HEK293T (cell line): Measurements from ENCODE around the gene SOAT2.

Experiments used
- ELF4 ChIP-seq: fragments of 450-650 bp; IDR thresholded peaks from 2 replicates; pipeline ENCODE4 v1.6.1; 2017; ENCODE audit warnings: antibody characterized with exemption
- FOXA1 ChIP-seq: fragments of 450-650 bp; IDR thresholded peaks from 2 replicates; pipeline ENCODE4 v1.6.1; 2016; ENCODE audit warnings: mild to moderate bottlenecking
- FOXM1 ChIP-seq: fragments of 450-650 bp; IDR thresholded peaks from 2 replicates; pipeline ENCODE4 v1.6.1; 2017; ENCODE audit warnings: mild to moderate bottlenecking, borderline replicate concordance
- HDGF ChIP-seq: fragments of 450-650 bp; IDR thresholded peaks from 2 replicates; pipeline ENCODE4 v1.6.1; 2017; ENCODE audit warnings: antibody characterized with exemption, borderline replicate concordance
- SP1 ChIP-seq: fragments of 450-650 bp; IDR thresholded peaks from 2 replicates; pipeline ENCODE4 v1.6.1; 2017
- SUZ12 ChIP-seq: fragments of 450-650 bp; IDR thresholded peaks from 2 replicates; pipeline ENCODE4 v1.6.1; 2016; ENCODE audit warnings: mild to moderate bottlenecking
- ZNF384 ChIP-seq: fragments of 450-650 bp; IDR thresholded peaks from 2 replicates; pipeline ENCODE4 v1.6.1; 2016

DNA sequence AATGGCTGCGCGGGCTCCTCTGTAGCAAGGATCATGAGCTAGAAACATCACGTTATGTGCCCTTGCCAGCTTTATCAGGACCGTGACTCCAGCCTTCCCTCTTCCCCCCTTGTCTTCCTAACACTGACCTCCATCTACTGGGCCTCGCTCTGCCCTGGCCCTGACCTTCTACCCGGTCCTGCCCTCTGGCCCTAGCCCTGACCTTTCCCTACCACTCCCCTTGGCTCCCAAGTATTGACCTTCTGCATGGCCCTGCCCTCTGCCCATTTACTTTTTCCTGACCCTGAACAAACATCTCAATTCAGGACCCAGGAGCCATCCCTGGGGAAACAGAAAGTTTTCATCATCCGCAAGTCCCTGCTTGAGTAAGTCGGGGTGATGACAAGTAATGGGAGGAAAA, 2.0 kb downstream of the SOAT2 start:
- TF ChIP-seq FOXA1 (no peak), FOXM1 (no peak), SUZ12 (no peak), HDGF (no peak), SP1 (no peak), ZNF384 (no peak), ELF4 (no peak)
